Endodermal cell (in vitro differentiated cells): ENCODE measurements around the gene ETV7. TPM values are rescaled to one million over a fixed set of nuclear protein-coding genes. Genes with fewer than 3 reads are reported as not detected.

Experiments used
- DNase-seq: peaks from one replicate; pipeline ENCODE4 v3.0.0-alpha.2; 2017
- H3K27ac ChIP-seq: 2 replicates; pipeline ENCODE4 v1.5.1; 2013; ENCODE audit warnings: mild to moderate bottlenecking, low read depth, low read length, moderate library complexity
- H3K27me3 ChIP-seq: 2 replicates; pipeline ENCODE4 v1.6.1; 2013; ENCODE audit warnings: mild to moderate bottlenecking, low read length, moderate library complexity; ENCODE audit not compliant: insufficient read depth, control insufficient read depth, poor library complexity, severe bottlenecking
- H3K36me3 ChIP-seq: 2 replicates; pipeline ENCODE4 v1.7.0; 2013; ENCODE audit warnings: mild to moderate bottlenecking, low read length, moderate library complexity; ENCODE audit not compliant: control insufficient read depth, insufficient read depth
- H3K4me1 ChIP-seq: one replicate; pipeline ENCODE4 v1.7.0; 2013; ENCODE audit warnings: low read length; ENCODE audit not compliant: control insufficient read depth, insufficient read depth
- H3K4me3 ChIP-seq: 2 replicates; pipeline ENCODE4 v1.5.1; 2013; ENCODE audit warnings: mild to moderate bottlenecking, low read length, moderate library complexity
- H3K9ac ChIP-seq: 2 replicates; pipeline ENCODE4 v1.6.1; 2013; ENCODE audit warnings: mild to moderate bottlenecking, low read length, moderate library complexity; ENCODE audit not compliant: poor library complexity, severe bottlenecking; ENCODE audit errors: extremely low read depth
- H3K9me3 ChIP-seq: 2 replicates; pipeline ENCODE4 v1.6.1; 2013; ENCODE audit warnings: mild to moderate bottlenecking, low read length, moderate library complexity; ENCODE audit not compliant: control insufficient read depth
- H3K27ac Mint-ChIP-seq: 2 replicates; pipeline ENCODE4 v1.8.0; 2020; ENCODE audit warnings: mixed read lengths
- H3K27me3 Mint-ChIP-seq: 2 replicates; pipeline ENCODE4 v1.8.0; 2021; ENCODE audit warnings: mild to moderate bottlenecking, mixed read lengths; ENCODE audit not compliant: insufficient read depth
- H3K36me3 Mint-ChIP-seq: 2 replicates; pipeline ENCODE4 v1.8.0; 2020; ENCODE audit warnings: low read depth, mixed read lengths
- H3K4me1 Mint-ChIP-seq: 2 replicates; pipeline ENCODE4 v1.8.0; 2020; ENCODE audit warnings: mixed read lengths
- H3K4me3 Mint-ChIP-seq: 2 replicates; pipeline ENCODE4 v1.8.0; 2020; ENCODE audit warnings: mild to moderate bottlenecking, moderate library complexity, mixed read lengths
- H3K9me3 Mint-ChIP-seq: 2 replicates; pipeline ENCODE4 v1.8.0; 2020; ENCODE audit warnings: mild to moderate bottlenecking, mixed read lengths
- WGBS, 2 experiments: methylation state at CpG; one replicate each; pipeline versions ENCODE4 v1.1.5 to v1.1.7; 2013; ENCODE audit warnings: missing lambda C conversion rate in 2 of 2, mixed read lengths in 1 of 2; ENCODE audit not compliant: insufficient coverage in 1 of 2, insufficient read length in 1 of 2; 5-methylcytosine and 5-hydroxymethylcytosine counted together
- total RNA-seq, 2 donors: library from RNA; stranded (reverse); fragmentation: NEBNext Ultra II Directional in 1 of 2; extraction: Animal tissue kit (Norgen Biotek cat#: 25700) in 1 of 2; gene quantifications; 2 replicates in 1 of 2; 3 replicates in 1 of 2; pipeline ENCODE4 v1.2.1, GENCODE V29; 2021
- TF ChIP-seq, protein P1 (sequence below): fragments of 200-600 bp; sonication (generic); conservative IDR thresholded peaks from 2 replicates; pipeline ENCODE4 v1.5.0; 2021; ENCODE audit warnings: antibody characterized with exemption, mild to moderate bottlenecking

Gene ETV7
- total RNA-seq, 2 donors from 2014 or later = 0.42 TPM

DNA sequence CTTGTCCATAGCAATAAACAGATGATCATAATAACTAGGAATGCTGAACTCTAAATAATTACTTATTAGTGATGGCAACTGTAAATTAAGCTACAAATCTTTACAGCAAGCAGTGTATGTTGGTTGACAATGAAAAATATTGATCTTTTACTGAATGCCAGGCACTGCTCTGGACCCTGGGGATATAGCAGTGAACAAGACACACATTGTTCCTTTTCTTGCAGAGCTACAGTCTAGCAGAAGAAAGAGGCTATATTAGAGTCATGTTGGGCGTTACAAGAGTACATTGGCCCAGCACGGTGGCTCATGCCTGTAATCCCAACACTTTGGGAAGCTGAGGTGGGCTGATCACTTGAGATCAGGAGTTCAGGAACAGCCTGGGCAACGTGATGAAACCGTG, 43.7 kb upstream of the ETV7 start:
- Mint-ChIP-seq H3K9me3 (no peaks in the 10 kb centered on the region), H3K4me3 (no peak overlapping the region), H3K27me3 (no peaks in the 10 kb centered on the region), H3K27ac (no peak overlapping the region), H3K36me3 (no peaks in the 10 kb centered on the region), H3K4me1 (no peaks in the 10 kb centered on the region)
- no peak for DNase-seq
- no peaks in the 10 kb centered on the region for H3K9me3 ChIP-seq
- WGBS, 2 experiments = 90 to 100% methylated on average over 4 of the region's 4 CpGs
- H3K9ac ChIP-seq = no peak overlapping the region
- no peak overlapping the region for H3K27ac ChIP-seq
- no peaks in the 10 kb centered on the region for H3K36me3 ChIP-seq
- H3K4me1 ChIP-seq = no peaks in the 10 kb centered on the region
- H3K4me3 ChIP-seq = no peak overlapping the region
- H3K27me3 ChIP-seq = no peaks in the 10 kb centered on the region
- TF ChIP-seq, protein P1, sequence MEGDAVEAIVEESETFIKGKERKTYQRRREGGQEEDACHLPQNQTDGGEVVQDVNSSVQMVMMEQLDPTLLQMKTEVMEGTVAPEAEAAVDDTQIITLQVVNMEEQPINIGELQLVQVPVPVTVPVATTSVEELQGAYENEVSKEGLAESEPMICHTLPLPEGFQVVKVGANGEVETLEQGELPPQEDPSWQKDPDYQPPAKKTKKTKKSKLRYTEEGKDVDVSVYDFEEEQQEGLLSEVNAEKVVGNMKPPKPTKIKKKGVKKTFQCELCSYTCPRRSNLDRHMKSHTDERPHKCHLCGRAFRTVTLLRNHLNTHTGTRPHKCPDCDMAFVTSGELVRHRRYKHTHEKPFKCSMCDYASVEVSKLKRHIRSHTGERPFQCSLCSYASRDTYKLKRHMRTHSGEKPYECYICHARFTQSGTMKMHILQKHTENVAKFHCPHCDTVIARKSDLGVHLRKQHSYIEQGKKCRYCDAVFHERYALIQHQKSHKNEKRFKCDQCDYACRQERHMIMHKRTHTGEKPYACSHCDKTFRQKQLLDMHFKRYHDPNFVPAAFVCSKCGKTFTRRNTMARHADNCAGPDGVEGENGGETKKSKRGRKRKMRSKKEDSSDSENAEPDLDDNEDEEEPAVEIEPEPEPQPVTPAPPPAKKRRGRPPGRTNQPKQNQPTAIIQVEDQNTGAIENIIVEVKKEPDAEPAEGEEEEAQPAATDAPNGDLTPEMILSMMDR = no peak

DNA sequence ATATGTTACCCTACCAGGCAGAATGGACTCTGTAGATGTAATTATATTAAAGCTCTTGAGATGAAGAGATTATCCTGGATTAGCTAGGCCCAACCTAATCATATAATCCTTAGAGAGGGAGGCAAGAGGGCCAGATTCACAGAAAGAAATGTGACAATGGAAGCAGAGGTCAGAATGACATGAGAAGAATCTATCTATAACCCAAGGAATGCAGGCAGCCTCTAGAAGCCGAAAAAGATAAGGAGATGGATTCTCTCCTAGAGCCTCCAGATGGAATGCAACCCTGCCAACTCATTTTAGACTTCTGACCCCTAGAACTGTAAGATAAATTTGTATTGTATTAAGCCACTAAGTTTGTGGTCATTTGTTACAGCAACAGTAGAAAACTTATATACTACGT, 42.9 kb upstream of the ETV7 start:
- DNase-seq = no peak
- Mint-ChIP-seq H3K27ac (no peak overlapping the region), H3K27me3 (no peaks in the 10 kb centered on the region), H3K36me3 (no peaks in the 10 kb centered on the region), H3K4me3 (no peak overlapping the region), H3K9me3 (no peaks in the 10 kb centered on the region), H3K4me1 (no peaks in the 10 kb centered on the region)
- no peaks in the 10 kb centered on the region for H3K27me3 ChIP-seq
- H3K9me3 ChIP-seq = no peaks in the 10 kb centered on the region
- no peaks in the 10 kb centered on the region for H3K36me3 ChIP-seq
- TF ChIP-seq, protein P1 = no peak
- H3K4me3 ChIP-seq = no peak overlapping the region
- H3K4me1 ChIP-seq = no peaks in the 10 kb centered on the region
- 85 to 92% methylated on average over 1 to 2 of the region's 2 CpGs for WGBS, 2 experiments
- no peak overlapping the region for H3K9ac ChIP-seq
- H3K27ac ChIP-seq = no peak overlapping the region

DNA sequence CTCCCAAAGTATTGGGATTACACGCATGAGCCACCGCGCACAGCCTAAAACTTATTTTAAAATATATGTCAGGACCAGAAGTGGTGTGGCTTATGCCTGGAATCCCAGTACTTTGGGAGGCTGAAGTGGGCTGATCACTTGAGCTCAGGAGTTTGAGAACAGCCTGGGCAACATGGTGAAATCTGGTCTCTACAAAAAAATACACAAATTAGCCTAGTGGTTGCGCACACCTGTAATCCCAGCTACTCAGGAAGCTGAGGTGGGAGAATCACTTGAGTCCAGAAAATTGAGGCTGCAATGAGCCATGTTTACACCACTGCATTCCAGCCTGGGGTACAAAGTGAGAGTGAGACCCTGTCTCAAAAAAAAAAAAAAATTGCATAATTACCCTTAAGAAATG, 41.4 kb upstream of the ETV7 start:
- DNase-seq = no peak
- no peak overlapping the region for H3K4me3 ChIP-seq
- H3K4me1 Mint-ChIP-seq = no peaks in the 10 kb centered on the region
- no peaks in the 10 kb centered on the region for H3K9me3 ChIP-seq
- no peaks in the 10 kb centered on the region for H3K27me3 ChIP-seq
- no peaks in the 10 kb centered on the region for H3K36me3 ChIP-seq
- no peak overlapping the region for H3K9ac ChIP-seq
- no peak overlapping the region for H3K4me3 Mint-ChIP-seq
- no peaks in the 10 kb centered on the region for H3K27me3 Mint-ChIP-seq
- no peak overlapping the region for H3K27ac Mint-ChIP-seq
- no peak overlapping the region for H3K27ac ChIP-seq
- TF ChIP-seq, protein P1 = no peak
- no peaks in the 10 kb centered on the region for H3K4me1 ChIP-seq
- no peaks in the 10 kb centered on the region for H3K9me3 Mint-ChIP-seq
- 100% methylated on average over 2 to 4 of the region's 4 CpGs for WGBS, 2 experiments
- H3K36me3 Mint-ChIP-seq = no peaks in the 10 kb centered on the region
